ENCODE data around the gene GGCT.
"Not testable (repeated sequence)": the region's sequence is repeated elsewhere in the genome, so short reads cannot be mapped to it uniquely, and the experiment has no call there.

Gene GGCT

DNA sequence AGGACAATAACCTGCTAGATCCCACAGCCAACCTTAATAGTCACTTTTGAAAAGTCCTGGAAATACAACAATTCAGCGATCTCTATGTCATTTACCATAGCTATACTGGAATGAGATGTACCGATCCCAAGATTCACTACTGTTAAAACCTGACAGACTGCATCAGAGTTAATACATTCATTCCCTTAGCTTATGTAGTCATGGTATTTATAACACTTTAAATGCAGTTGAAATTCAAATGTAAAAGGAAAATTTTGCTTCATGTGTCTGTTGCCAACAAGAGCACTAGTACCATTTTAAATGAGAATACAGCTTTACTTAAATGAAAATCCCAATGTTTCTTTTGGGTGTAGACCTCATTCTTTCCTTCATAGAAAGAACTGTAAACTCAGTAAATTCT, 11.1 kb upstream of the GGCT start:
- Histone ChIP-seq H3K4me3 (ENCODE audit: low read depth, low read length) (no peak overlapping the region), H3K4me1 (ENCODE audit: control insufficient read depth, insufficient read depth, low read length) (peaks cover 5% of the 10 kb centered on the region; the same call in 1 of the 2 replicates), H3K36me3 (ENCODE audit: control insufficient read depth, insufficient read depth, low read length) (no peaks in the 10 kb centered on the region), H3K27me3 (ENCODE audit: control insufficient read depth, insufficient read depth, low read length) (no peaks in the 10 kb centered on the region), H3K27ac (ENCODE audit: low read depth, low read length) (no peak overlapping the region), H3K9ac (ENCODE audit: low read length) (no peak overlapping the region), H3K9me3 (ENCODE audit: control insufficient read depth, insufficient read depth, low read depth, low read length) (no peaks in the 10 kb centered on the region)

DNA sequence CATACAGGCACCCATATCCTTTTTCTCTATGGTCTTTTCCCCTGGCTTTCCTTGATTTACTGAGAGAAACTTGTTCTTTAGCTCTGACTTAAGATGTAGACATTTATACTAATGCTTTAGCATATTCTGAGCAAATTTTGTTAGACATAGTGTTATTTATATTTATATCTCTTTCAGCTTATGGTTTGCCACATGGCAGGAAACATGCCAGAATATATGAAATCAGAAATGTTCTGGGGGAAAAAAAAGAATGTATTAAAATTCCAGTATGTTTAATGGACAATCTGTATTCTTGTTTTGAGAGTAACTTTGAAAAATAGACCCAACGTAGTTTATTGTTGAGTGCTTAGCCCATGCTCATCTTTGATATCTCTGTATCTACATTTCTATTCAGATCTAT, 10.1 kb upstream of the GGCT start:
- Histone ChIP-seq H3K9me3 (ENCODE audit: control insufficient read depth, insufficient read depth, low read depth, low read length) (no peaks in the 10 kb centered on the region), H3K27me3 (ENCODE audit: control insufficient read depth, insufficient read depth, low read length) (no peaks in the 10 kb centered on the region), H3K4me1 (ENCODE audit: control insufficient read depth, insufficient read depth, low read length) (no peaks in the 10 kb centered on the region; the same call in 1 of the 2 replicates), H3K9ac (ENCODE audit: low read length) (no peak overlapping the region), H3K27ac (ENCODE audit: low read depth, low read length) (no peak overlapping the region), H3K36me3 (ENCODE audit: control insufficient read depth, insufficient read depth, low read length) (no peaks in the 10 kb centered on the region), H3K4me3 (ENCODE audit: low read depth, low read length) (no peak overlapping the region)

DNA sequence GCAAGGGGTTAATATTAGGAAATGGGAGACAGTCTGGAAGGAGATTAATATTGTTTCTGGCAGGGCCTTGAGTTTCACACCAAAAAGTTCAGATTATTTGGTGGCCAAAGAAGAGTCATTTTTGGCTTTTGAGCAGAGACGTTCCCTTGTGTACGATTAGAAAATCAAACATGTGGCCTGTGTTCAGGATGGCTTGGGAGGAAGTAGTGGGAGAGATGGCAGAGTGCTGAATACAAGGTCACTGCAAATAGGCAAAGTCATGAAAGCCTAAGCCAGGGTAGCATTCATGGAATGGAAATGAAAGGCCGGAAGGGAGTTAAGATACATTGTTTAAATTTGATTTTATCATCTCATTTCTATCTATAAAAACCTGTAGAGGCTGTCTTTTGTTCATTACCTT, 9.5 kb upstream of the GGCT start:
- H3K4me1 ChIP-seq (ENCODE audit: control insufficient read depth, insufficient read depth, low read length) = no peaks in the 10 kb centered on the region; the same call in 1 of the 2 replicates
- H3K36me3 ChIP-seq (ENCODE audit: control insufficient read depth, insufficient read depth, low read length) = no peaks in the 10 kb centered on the region
- no peak overlapping the region for H3K27ac ChIP-seq (ENCODE audit: low read depth, low read length)
- H3K4me3 ChIP-seq (ENCODE audit: low read depth, low read length) = no peak overlapping the region
- no peaks in the 10 kb centered on the region for H3K27me3 ChIP-seq (ENCODE audit: control insufficient read depth, insufficient read depth, low read length)
- peaks cover 2% of the 10 kb centered on the region; the same call in 1 of the 2 replicates for H3K9me3 ChIP-seq (ENCODE audit: control insufficient read depth, insufficient read depth, low read depth, low read length)
- H3K9ac ChIP-seq (ENCODE audit: low read length) = no peak overlapping the region

DNA sequence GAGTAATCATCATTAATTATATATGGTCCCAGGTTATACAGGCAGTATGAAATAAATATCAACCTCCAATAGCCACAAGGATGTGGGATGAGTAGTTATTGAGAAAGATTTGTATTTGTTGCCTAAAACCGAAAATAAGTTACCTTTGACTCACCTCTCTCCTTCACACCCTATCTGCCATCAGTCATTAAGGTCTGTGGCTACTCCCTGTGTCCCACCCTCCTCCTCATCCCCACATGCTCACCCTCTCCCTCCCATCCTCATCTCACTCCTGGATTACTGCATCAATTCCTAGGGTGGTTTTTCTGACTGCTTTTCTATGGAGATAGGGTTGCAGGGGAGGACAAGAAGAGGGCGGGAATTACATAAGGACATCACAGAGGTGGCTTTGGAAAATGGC, 9.1 kb upstream of the GGCT start:
- Histone ChIP-seq H3K4me1 (ENCODE audit: control insufficient read depth, insufficient read depth, low read length) (no peaks in the 10 kb centered on the region; the same call in 1 of the 2 replicates), H3K9me3 (ENCODE audit: control insufficient read depth, insufficient read depth, low read depth, low read length) (peaks cover 3% of the 10 kb centered on the region; the same call in 1 of the 2 replicates), H3K27ac (ENCODE audit: low read depth, low read length) (no peak overlapping the region), H3K4me3 (ENCODE audit: low read depth, low read length) (no peak overlapping the region), H3K9ac (ENCODE audit: low read length) (no peak overlapping the region), H3K27me3 (ENCODE audit: control insufficient read depth, insufficient read depth, low read length) (no peaks in the 10 kb centered on the region), H3K36me3 (ENCODE audit: control insufficient read depth, insufficient read depth, low read length) (no peaks in the 10 kb centered on the region)

DNA sequence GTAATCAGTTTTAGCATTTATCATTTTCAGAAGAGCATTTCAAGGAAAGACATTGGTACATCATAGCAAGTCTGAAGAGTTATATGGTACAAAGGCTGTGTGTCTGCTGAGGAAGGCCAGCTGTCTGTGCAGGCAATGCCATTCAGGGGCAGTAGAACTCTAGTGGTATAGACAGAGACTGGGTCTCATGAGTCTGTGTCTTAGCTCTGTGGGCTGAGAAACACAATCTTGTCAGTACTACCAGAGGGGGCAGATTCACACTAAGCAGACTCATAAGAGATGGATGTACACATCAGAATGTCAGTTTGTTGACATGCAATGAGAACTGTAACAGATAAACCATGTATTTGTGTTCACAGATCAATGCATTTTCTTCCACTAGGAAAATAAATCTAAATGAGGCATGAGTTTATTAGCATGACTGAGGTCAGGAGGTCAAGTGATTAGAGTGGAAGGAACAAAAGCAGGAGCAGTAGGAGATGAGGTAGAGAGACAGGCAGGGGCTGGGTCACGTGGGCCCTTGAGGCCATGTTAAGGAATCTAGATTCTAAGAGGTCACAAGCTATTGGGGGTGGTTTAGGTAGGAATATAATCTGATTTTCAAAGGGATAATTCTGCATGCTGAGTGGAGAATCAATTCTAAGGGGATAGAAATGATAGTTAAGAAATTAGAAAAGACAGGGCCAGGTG, 7.5 kb upstream of the GGCT start:
- Histone ChIP-seq H3K4me1 (ENCODE audit: control insufficient read depth, insufficient read depth, low read length) (no peaks in the 10 kb centered on the region; the same call in 1 of the 2 replicates), H3K9me3 (ENCODE audit: control insufficient read depth, insufficient read depth, low read depth, low read length) (peaks cover 8% of the 10 kb centered on the region; the same call in 1 of the 2 replicates), H3K27ac (ENCODE audit: low read depth, low read length) (no peak overlapping the region), H3K36me3 (ENCODE audit: control insufficient read depth, insufficient read depth, low read length) (no peaks in the 10 kb centered on the region), H3K4me3 (ENCODE audit: low read depth, low read length) (no peak overlapping the region), H3K9ac (ENCODE audit: low read length) (no peak overlapping the region), H3K27me3 (ENCODE audit: control insufficient read depth, insufficient read depth, low read length) (no peaks in the 10 kb centered on the region)

DNA sequence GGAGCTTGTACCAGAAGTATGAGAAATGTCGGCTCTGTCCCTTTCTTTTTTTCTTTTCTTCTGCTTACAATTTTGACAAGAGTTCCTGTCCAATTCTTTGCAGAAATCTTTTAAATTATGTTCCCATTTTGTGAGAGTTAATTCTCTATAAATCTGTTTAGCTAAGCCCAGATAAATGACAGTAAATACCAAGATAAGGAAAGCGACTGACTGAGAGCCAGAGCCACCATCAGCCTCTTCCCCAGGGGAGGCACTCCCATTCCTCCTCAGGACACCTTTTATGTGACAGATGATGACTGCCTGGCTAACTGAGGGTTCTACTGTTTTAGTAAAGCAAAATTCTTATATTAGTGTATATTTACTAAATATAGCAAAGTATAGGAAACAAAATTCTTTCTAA, 6.9 kb upstream of the GGCT start:
- Histone ChIP-seq H3K4me1 (ENCODE audit: control insufficient read depth, insufficient read depth, low read length) (no peaks in the 10 kb centered on the region; the same call in 1 of the 2 replicates), H3K4me3 (ENCODE audit: low read depth, low read length) (no peak overlapping the region), H3K27ac (ENCODE audit: low read depth, low read length) (no peak overlapping the region), H3K36me3 (ENCODE audit: control insufficient read depth, insufficient read depth, low read length) (no peaks in the 10 kb centered on the region), H3K9me3 (ENCODE audit: control insufficient read depth, insufficient read depth, low read depth, low read length) (peaks cover 8% of the 10 kb centered on the region; the same call in 1 of the 2 replicates), H3K27me3 (ENCODE audit: control insufficient read depth, insufficient read depth, low read length) (no peaks in the 10 kb centered on the region), H3K9ac (ENCODE audit: low read length) (no peak overlapping the region)

DNA sequence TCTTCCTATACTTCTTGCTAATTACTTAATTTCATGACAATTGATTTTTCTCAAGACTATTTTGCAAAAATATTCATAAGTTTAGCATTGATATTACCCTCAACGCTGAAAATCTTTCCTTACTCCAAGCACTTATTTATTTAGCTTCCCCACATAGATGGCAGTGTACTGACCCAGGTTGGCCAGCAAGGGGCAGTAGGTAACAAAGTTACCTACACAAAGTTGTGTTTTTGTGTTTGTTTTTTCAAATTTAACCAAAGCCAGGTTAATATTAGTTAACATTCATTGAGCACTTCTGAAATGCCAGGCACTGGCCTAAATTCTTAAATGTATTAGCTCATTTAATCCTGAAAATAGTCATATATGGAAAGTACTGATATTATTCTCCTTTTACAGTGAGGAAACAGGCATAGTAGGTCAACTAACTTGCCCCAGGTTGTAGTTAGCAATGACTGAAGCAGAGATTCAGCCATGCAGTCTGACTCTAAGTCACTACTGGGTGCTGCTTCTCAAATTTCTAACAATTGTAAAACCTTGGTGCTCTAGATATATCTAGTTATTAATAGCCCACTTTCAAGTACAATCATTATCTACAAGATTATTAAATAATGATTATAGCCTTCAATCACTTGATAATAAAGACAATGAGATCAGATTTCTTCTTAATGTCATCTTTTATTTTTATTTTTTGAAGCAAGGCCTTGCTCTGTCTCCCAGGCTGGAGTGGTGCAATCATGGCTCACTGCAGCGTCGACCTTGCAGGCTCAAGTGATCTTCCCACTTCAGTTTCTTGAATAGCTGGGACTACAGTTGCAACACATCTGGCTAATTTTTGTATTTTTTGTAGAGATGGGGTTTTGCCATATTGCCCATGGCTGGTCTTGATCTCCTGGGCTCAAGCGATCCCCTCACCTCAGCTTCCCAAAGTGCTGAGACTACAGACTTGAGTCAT, 5.8 kb upstream of the GGCT start:
- H3K27me3 ChIP-seq (ENCODE audit: control insufficient read depth, insufficient read depth, low read length) = no peaks in the 10 kb centered on the region
- H3K9me3 ChIP-seq (ENCODE audit: control insufficient read depth, insufficient read depth, low read depth, low read length) = peaks cover 8% of the 10 kb centered on the region; the same call in 1 of the 2 replicates
- no peak overlapping the region for H3K27ac ChIP-seq (ENCODE audit: low read depth, low read length)
- H3K9ac ChIP-seq (ENCODE audit: low read length) = no peak overlapping the region
- no peak overlapping the region for H3K4me3 ChIP-seq (ENCODE audit: low read depth, low read length)
- H3K36me3 ChIP-seq (ENCODE audit: control insufficient read depth, insufficient read depth, low read length) = no peaks in the 10 kb centered on the region
- no peaks in the 10 kb centered on the region; the same call in 1 of the 2 replicates for H3K4me1 ChIP-seq (ENCODE audit: control insufficient read depth, insufficient read depth, low read length)

DNA sequence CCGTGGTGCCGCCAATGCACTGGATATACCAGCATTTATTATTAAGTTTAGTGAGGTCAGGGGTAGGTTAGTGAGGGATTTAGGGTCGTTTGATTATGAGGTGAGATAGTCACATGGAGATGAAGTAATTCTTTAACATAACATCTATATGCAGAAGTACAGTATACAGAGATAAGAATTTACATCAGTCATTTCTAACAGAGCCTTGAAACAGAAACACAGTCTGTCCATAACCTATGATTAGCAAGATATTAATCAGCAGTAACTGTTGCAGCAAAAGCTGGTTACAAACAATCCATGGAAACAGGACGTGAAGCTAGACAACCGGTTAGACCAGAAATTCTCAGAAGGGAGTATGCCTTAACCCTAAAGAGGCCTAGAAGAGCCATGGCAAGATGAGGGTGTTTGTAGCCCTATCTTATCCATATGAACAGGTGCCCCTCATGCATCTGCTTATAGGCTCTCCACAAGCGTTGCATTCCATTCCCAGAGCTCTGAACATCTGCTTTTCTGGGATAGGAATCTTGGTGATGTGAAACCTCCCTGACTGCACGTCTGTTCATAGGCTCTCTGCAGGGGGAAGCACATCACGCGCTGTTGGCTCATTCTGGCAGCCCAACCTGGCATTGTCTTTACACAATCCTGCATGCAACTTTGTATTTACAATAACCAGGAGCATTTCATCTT, 4.7 kb upstream of the GGCT start:
- not testable (repeated sequence) for H3K4me3 ChIP-seq (ENCODE audit: low read depth, low read length); H3K27me3 ChIP-seq (ENCODE audit: control insufficient read depth, insufficient read depth, low read length); H3K9me3 ChIP-seq (ENCODE audit: control insufficient read depth, insufficient read depth, low read depth, low read length); H3K9ac ChIP-seq (ENCODE audit: low read length); H3K36me3 ChIP-seq (ENCODE audit: control insufficient read depth, insufficient read depth, low read length); H3K4me1 ChIP-seq (ENCODE audit: control insufficient read depth, insufficient read depth, low read length); H3K27ac ChIP-seq (ENCODE audit: low read depth, low read length)

DNA sequence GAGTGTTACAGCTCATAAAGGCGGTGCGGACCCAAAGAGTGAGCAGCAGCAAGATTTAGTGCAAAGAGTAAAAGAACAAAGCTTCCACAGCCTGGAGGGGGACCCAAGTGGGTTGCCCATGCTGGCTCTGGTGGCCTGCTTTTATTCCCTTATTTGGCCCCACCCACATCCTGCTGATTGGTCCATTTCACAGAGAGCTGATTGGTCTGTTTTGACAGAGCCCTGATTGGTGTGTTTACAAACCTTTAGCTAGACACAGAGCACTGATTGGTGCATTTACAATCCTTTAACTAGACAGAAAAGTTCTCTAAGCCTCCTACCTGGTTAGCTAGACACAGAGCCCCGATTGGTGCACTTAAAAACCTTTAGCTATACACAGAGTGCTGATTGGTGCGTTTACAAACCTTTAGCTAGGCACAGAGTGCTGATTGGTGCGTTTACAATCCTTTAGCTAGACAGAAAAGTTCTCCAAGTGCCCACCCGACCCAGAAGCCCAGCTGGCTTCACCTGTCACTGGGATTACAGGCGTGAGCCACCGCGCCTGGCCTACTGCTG, 2.8 kb upstream of the GGCT start:
- H3K4me1 ChIP-seq (ENCODE audit: control insufficient read depth, insufficient read depth, low read length); H3K4me3 ChIP-seq (ENCODE audit: low read depth, low read length); H3K27ac ChIP-seq (ENCODE audit: low read depth, low read length); H3K9me3 ChIP-seq (ENCODE audit: control insufficient read depth, insufficient read depth, low read depth, low read length); H3K9ac ChIP-seq (ENCODE audit: low read length); H3K27me3 ChIP-seq (ENCODE audit: control insufficient read depth, insufficient read depth, low read length); H3K36me3 ChIP-seq (ENCODE audit: control insufficient read depth, insufficient read depth, low read length): not testable (repeated sequence)

DNA sequence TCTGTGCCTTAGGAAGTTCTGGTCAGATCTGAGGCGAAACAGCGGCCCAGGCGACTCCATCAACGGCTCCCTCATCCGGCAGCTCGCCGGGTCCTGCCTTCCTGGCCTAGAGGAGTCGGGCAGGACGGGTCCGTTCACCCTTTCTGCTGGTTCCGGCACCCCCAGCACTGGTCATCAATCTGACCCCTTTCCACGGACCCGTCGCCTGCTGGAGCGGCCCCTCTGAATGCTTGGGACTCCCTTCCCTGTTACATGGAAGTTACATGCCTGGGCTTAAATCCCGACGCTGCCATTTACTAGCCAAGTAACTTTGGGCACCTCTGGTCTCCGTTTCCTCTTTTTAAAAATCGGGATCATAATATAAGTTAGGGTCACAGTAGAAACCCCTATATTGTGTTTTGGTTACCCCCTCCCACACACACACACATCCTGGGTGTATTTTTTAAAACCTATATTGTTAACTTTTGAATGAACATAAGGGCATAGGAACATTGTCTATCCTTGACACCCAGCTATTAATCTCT, 607 bp upstream of the GGCT start:
- no peaks in the 10 kb centered on the region for H3K27me3 ChIP-seq (ENCODE audit: control insufficient read depth, insufficient read depth, low read length)
- H3K9me3 ChIP-seq (ENCODE audit: control insufficient read depth, insufficient read depth, low read depth, low read length) = peaks cover 8% of the 10 kb centered on the region; the same call in 1 of the 2 replicates
- peak overlapping the region; percentile 20 for H3K9ac ChIP-seq (ENCODE audit: low read length)
- H3K4me1 ChIP-seq (ENCODE audit: control insufficient read depth, insufficient read depth, low read length) = peaks cover 8% of the 10 kb centered on the region
- peak overlapping the region; percentile 95 for H3K4me3 ChIP-seq (ENCODE audit: low read depth, low read length)
- H3K27ac ChIP-seq (ENCODE audit: low read depth, low read length) = 0 out of 2 replicates have a peak overlapping the region, but pooled peaks have one; percentile 3
- peaks cover 13% of the 10 kb centered on the region for H3K36me3 ChIP-seq (ENCODE audit: control insufficient read depth, insufficient read depth, low read length)
